GM12878 (cell line): ENCODE results near the gene RGS6. TPM values are rescaled to one million over a fixed set of nuclear protein-coding genes. Genes with fewer than 3 reads are reported as not detected.

Source experiments
- ATAC-seq: fragments of 200-7000 bp; cut with Tn5 transposase; 3 replicates; pipeline ENCODE4 v1.9.1; 2020; ENCODE audit warnings: mild to moderate bottlenecking, moderate library complexity
- BruUV-seq: library from RNA; stranded (reverse); fragments of 400-500 nt; replicated peaks from 2 replicates; lab custom pipeline; 2021; lab: Mats Ljungman, UMichigan
- CTCF ChIA-PET: fragments of 300-600 bp; sonication (Branson Sonifier 250); formaldehyde crosslinking; extraction: SDS; loops from one replicate; lab custom pipeline; 2021; ENCODE audit warnings: inconsistent platforms; lab: Yijun Ruan, JAX
- POLR2A ChIA-PET: fragments of 350-600 bp; formaldehyde crosslinking; extraction: SDS; loops from one replicate; lab custom pipeline; 2021; ENCODE audit warnings: inconsistent platforms; lab: Charles Lee
- RAD21 ChIA-PET: fragments of 300-600 bp; sonication (Branson Sonifier 250); formaldehyde crosslinking; loops from one replicate; lab custom pipeline; 2023; ENCODE audit warnings: antibody characterized with exemption; ENCODE audit not compliant: unreplicated experiment; lab: Charles Lee
- SMC1A ChIA-PET: fragments of 300-600 bp; sonication (Branson Sonifier 250); formaldehyde crosslinking; loops from one replicate; lab custom pipeline; 2023; ENCODE audit not compliant: unreplicated experiment, uncharacterized antibody; lab: Charles Lee
- DNase-seq: peaks from one replicate; pipeline ENCODE4 v3.0.0-alpha.2; 2011; ENCODE audit warnings: low read depth, low spot score
- FAIRE-seq: peaks from 3 replicates; lab custom pipeline; 2011; peaks lifted over from hg19 to GRCh38; lab: Jason Lieb, UNC
- H2AFZ ChIP-seq: 2 replicates; pipeline ENCODE4 v1.6.0; 2011; ENCODE audit warnings: low read depth, low read length, control low read depth; ENCODE audit not compliant: control insufficient read depth
- H3K27ac ChIP-seq: 2 replicates; pipeline ENCODE4 v1.5.1; 2011; ENCODE audit warnings: control low read depth; ENCODE audit not compliant: control insufficient read depth, insufficient read depth
- H3K27me3 ChIP-seq, 2 experiments: replicated peaks in 1 of 2; 2 replicates each; pipeline versions ENCODE4 v1.6.0 to v1.6.1; 2011; ENCODE audit warnings: low read length in 1 of 2; ENCODE audit not compliant: control insufficient read depth in 2 of 2, insufficient read depth in 2 of 2
- H3K36me3 ChIP-seq, 2 experiments: 2 replicates each; pipeline ENCODE4 v1.5.1; 2011; ENCODE audit warnings: low read length in 1 of 2; ENCODE audit not compliant: control insufficient read depth in 2 of 2, insufficient read depth in 2 of 2
- H3K4me1 ChIP-seq: 2 replicates; pipeline ENCODE4 v1.6.1; 2011; ENCODE audit warnings: mild to moderate bottlenecking, low read length, moderate library complexity, mixed read lengths; ENCODE audit not compliant: control insufficient read depth, insufficient read depth
- H3K4me2 ChIP-seq: 2 replicates; pipeline ENCODE4 v1.6.0; 2011; ENCODE audit warnings: control low read depth; ENCODE audit not compliant: control insufficient read depth, insufficient read depth
- H3K4me3 ChIP-seq: fragments of 200-600 bp; sonication (generic); 2 replicates; pipeline ENCODE4 v1.5.1; 2016
- H3K79me2 ChIP-seq: 2 replicates; pipeline ENCODE4 v1.6.0; 2011; ENCODE audit warnings: low read length; ENCODE audit not compliant: control insufficient read depth, insufficient read depth
- H3K9ac ChIP-seq: 2 replicates; pipeline ENCODE4 v1.8.0; 2011; ENCODE audit warnings: low read length, control low read depth, mixed read lengths; ENCODE audit not compliant: control insufficient read depth, insufficient read depth
- H3K9me3 ChIP-seq: replicated peaks from 3 replicates; pipeline ENCODE4 v1.5.1; 2011; ENCODE audit warnings: mild to moderate bottlenecking, low read length; ENCODE audit not compliant: control insufficient read depth, insufficient read depth
- H4K20me1 ChIP-seq: 2 replicates; pipeline ENCODE4 v1.6.0; 2011; ENCODE audit not compliant: control insufficient read depth, insufficient read depth
- EZH2 ChIP-seq: IDR thresholded peaks from 2 replicates; pipeline ENCODE4 v1.6.1; 2012; ENCODE audit warnings: low read depth, mild to moderate bottlenecking, control low read depth, inconsistent platforms, low read length, borderline replicate concordance; ENCODE audit not compliant: control insufficient read depth
- FOXM1 ChIP-seq: IDR thresholded peaks from 2 replicates; pipeline ENCODE4 v1.6.1; 2012; ENCODE audit warnings: low read depth, mild to moderate bottlenecking, inconsistent platforms, low read length, moderate library complexity
- JUND ChIP-seq: IDR thresholded peaks from 2 replicates; pipeline ENCODE4 v1.6.1; 2012; ENCODE audit warnings: low read depth, mild to moderate bottlenecking, low read length, improper control_type of control experiment, moderate library complexity
- KDM1A ChIP-seq: fragments of 200-600 bp; sonication (generic); IDR thresholded peaks from 2 replicates; pipeline ENCODE4 v1.6.1; 2016; ENCODE audit warnings: borderline replicate concordance
- MXI1 ChIP-seq: fragments of 150-350 bp; IDR thresholded peaks from 2 replicates; pipeline ENCODE4 v1.6.1; 2011; ENCODE audit warnings: low read depth, mild to moderate bottlenecking, inconsistent platforms, low read length, improper control_type of control experiment
- PAX5 ChIP-seq: IDR thresholded peaks from 2 replicates; pipeline ENCODE4 v1.6.1; 2011; ENCODE audit warnings: low read depth, low read length, borderline replicate concordance
- POLR2AphosphoS5 ChIP-seq: IDR thresholded peaks from 2 replicates; pipeline ENCODE4 v1.6.1; 2011; ENCODE audit warnings: mild to moderate bottlenecking, low read length, inconsistent platforms
- RB1 ChIP-seq: fragments of 450-650 bp; formaldehyde crosslinking; IDR thresholded peaks from 2 replicates; pipeline ENCODE4 v1.6.1; 2017; ENCODE audit warnings: mild to moderate bottlenecking, borderline replicate concordance
- RBBP5 ChIP-seq: fragments of 200-600 bp; sonication (generic); conservative IDR thresholded peaks from 2 replicates; pipeline ENCODE4 v1.6.1; 2016
- SKIL ChIP-seq: fragments of 450-650 bp; IDR thresholded peaks from 2 replicates; pipeline ENCODE4 v1.6.1; 2017; ENCODE audit warnings: mild to moderate bottlenecking, low read depth, inconsistent platforms; ENCODE audit not compliant: poor library complexity, severe bottlenecking
- SMARCA5 ChIP-seq: fragments of 450-650 bp; IDR thresholded peaks from 2 replicates; pipeline ENCODE4 v1.6.1; 2017; ENCODE audit warnings: mild to moderate bottlenecking
- USF1 ChIP-seq: IDR thresholded peaks from 2 replicates; pipeline ENCODE4 v1.6.1; 2011; ENCODE audit warnings: borderline replicate concordance, low read depth, mild to moderate bottlenecking, moderate library complexity, mixed read lengths, low read length; ENCODE audit not compliant: insufficient read depth; ENCODE audit errors: extremely low read length
- ZNF622 ChIP-seq: fragments of 450-650 bp; IDR thresholded peaks from 2 replicates; pipeline ENCODE4 v1.6.1; 2017; ENCODE audit warnings: mild to moderate bottlenecking, inconsistent platforms
- WGBS: methylation state at CpG from one replicate; pipeline ENCODE4 v1.1.6; 2016; ENCODE audit warnings: low lambda C conversion rate; ENCODE audit not compliant: insufficient replicate concordance, insufficient coverage; ENCODE audit errors: missing lambda C conversion rate; 5-methylcytosine and 5-hydroxymethylcytosine counted together
- in situ Hi-C: fragments of 300-500 bp; cut with MboI; formaldehyde crosslinking; loops from 9 replicates; pipeline ENCODE4 v1.14.3; 2018; ENCODE audit warnings: mixed read lengths
- intact Hi-C: fragments of 100-400 bp; cut with micrococcal nuclease; formaldehyde crosslinking; loops from one replicate; pipeline ENCODE4 v1.14.2; 2022; ENCODE audit not compliant: unreplicated experiment
- polyA plus RNA-seq, 11 experiments: library from polyadenylated mRNA; depleted of rRNA in 4 of 11; unstranded in 6 of 11; stranded (reverse) in 5 of 11; fragments of >200 nt; fragmentation: Nextera tagmentation in 4 of 11; fragmentation: Illumina TruSeq in 1 of 11; extraction: Ambion mirVana in 4 of 11; extraction: Trizol in 1 of 11; gene quantifications; 1 replicate in 1 of 11; 2 replicates in 10 of 11; pipeline versions ENCODE4 v1.2.1 to v1.2.3, GENCODE V29; 2011 to 2016; ENCODE audit warnings: inconsistent platforms in 2 of 11, missing spikeins in 2 of 11, low read depth in 1 of 11
- total RNA-seq, 4 experiments: library from RNA; depleted of rRNA in 3 of 4; stranded (reverse); fragments of >200 nt in 3 of 4; fragmentation: Illumina TruSeq in 1 of 4; extraction: Trizol in 1 of 4; gene quantifications; 2 replicates each; pipeline versions ENCODE4 v1.2.1 to v1.2.3, GENCODE V29; 2013 to 2021

The RGS6 gene
- total and polyA plus RNA-seq, 10 of the 15 experiments (the other 5 are each of a cell fraction or from before 2014, with no cell fraction given) = 3.9 to 18.1 (median 12.4) TPM

GRCh38 chr14:72177251-72177650 lies 245.0 kb downstream of the RGS6 start:
- DNase-seq (no peak), FAIRE-seq (no peak)
- ChIA-PET SMC1A (interaction anchor here (1.4 kb wide), 1 partner anchor 155 kb away, joined by 4 read pairs; no protein-coding TSS in a partner anchor), POLR2A (no interaction called here), CTCF (interaction anchor here (1.2 to 1.9 kb wide), 2 partner anchors 11 to 153 kb away, joined by 3 to 4 read pairs; no protein-coding TSS in a partner anchor)
- no peaks in the 10 kb centered on the region for H3K36me3 ChIP-seq
- H3K4me2 ChIP-seq = no peak overlapping the region
- 0% methylated on average over 1 of the region's 1 CpG for WGBS
- no peaks in the 10 kb centered on the region for H3K27me3 ChIP-seq
- no peak overlapping the region for H3K4me3 ChIP-seq
- H2AFZ ChIP-seq = no peak overlapping the region
- H3K79me2 ChIP-seq = no peaks in the 10 kb centered on the region
- BruUV-seq = no TSS peak
- intact Hi-C loops (no loop called here), in situ Hi-C loops (no loop called here)
- H3K4me1 ChIP-seq = no peaks in the 10 kb centered on the region
- H3K9me3 ChIP-seq = 0 out of 3 replicates have a peak, but pooled peaks cover 2% of the 10 kb centered on the region
- no peak overlapping the region for H3K27ac ChIP-seq
- TF ChIP-seq PAX5 = no peak
- no peak for TF ChIP-seq ZNF622
- TF ChIP-seq KDM1A = no peak
- TF ChIP-seq USF1 = no peak
- no peak for TF ChIP-seq RB1
- no peak for TF ChIP-seq JUND
- no peak for TF ChIP-seq MXI1
- TF ChIP-seq POLR2AphosphoS5 = no peak
- no peak for TF ChIP-seq SMARCA5
- TF ChIP-seq EZH2 = no peak
- no peak for TF ChIP-seq SKIL
- no peak for TF ChIP-seq FOXM1
- no peak for TF ChIP-seq RBBP5
- TF ChIP-seq, all 136 proteins: peak for 0
- ATAC-seq = no peak
- RAD21 ChIA-PET = no interaction called here
- H3K9ac ChIP-seq = no peak overlapping the region
- no peaks in the 10 kb centered on the region for H4K20me1 ChIP-seq
